IMR-90 (cell line): ENCODE results near the gene SHB. TPM values are rescaled to one million over a fixed set of nuclear protein-coding genes. Genes with fewer than 3 reads are reported as not detected.

Source experiments
- ATAC-seq: fragments of 200-7000 bp; cut with Tn5 transposase; 2 replicates; pipeline ENCODE4 v1.9.1; 2020; ENCODE audit warnings: low read depth, mild to moderate bottlenecking, moderate library complexity
- BruUV-seq: library from RNA; stranded (reverse); fragments of 400-500 nt; replicated peaks from 2 replicates; lab custom pipeline; 2021; lab: Mats Ljungman, UMichigan
- CTCF ChIA-PET: fragments of 300-600 bp; formaldehyde crosslinking; extraction: SDS; loops from one replicate; lab custom pipeline; 2021; ENCODE audit warnings: antibody characterized with exemption; lab: Yijun Ruan, JAX
- POLR2A ChIA-PET: fragments of 300-600 bp; sonication (Branson Sonifier 250); formaldehyde crosslinking; loops from one replicate; lab custom pipeline; 2022; ENCODE audit warnings: antibody characterized with exemption; ENCODE audit not compliant: unreplicated experiment; lab: Charles Lee
- DNase-seq: peaks from one replicate; pipeline ENCODE4 v3.0.0; 2013
- H2AFZ ChIP-seq: replicated peaks from 2 replicates; pipeline ENCODE3; 2013; ENCODE audit warnings: low read length, mild to moderate bottlenecking; ENCODE audit not compliant: poor library complexity
- H2AK5ac ChIP-seq: 2 replicates; pipeline ENCODE4 v1.6.1; 2013; ENCODE audit warnings: low read depth, low read length, inconsistent platforms
- H2AK9ac ChIP-seq: replicated peaks from 2 replicates; pipeline ENCODE3; 2013; ENCODE audit warnings: mild to moderate bottlenecking, low read depth, low read length, moderate library complexity; ENCODE audit not compliant: poor library complexity
- H2BK120ac ChIP-seq: 2 replicates; pipeline ENCODE4 v1.6.1; 2013; ENCODE audit warnings: low read depth, low read length, inconsistent platforms
- H2BK15ac ChIP-seq: 3 replicates; pipeline ENCODE4 v1.6.1; 2013; ENCODE audit warnings: low read depth, low read length, inconsistent platforms
- H2BK20ac ChIP-seq: 2 replicates; pipeline ENCODE4 v1.6.1; 2013; ENCODE audit warnings: low read depth, mild to moderate bottlenecking, inconsistent platforms, low read length, moderate library complexity
- H2BK5ac ChIP-seq: 2 replicates; pipeline ENCODE4 v1.6.1; 2013; ENCODE audit warnings: mild to moderate bottlenecking, low read depth, low read length, inconsistent platforms; ENCODE audit not compliant: poor library complexity, severe bottlenecking
- H3K14ac ChIP-seq: replicated peaks from 2 replicates; pipeline ENCODE4 v1.6.1; 2013; ENCODE audit warnings: low read depth, low read length, inconsistent platforms
- H3K18ac ChIP-seq: 2 replicates; pipeline ENCODE4 v1.6.1; 2013; ENCODE audit warnings: low read depth, low read length, control low read depth
- H3K23ac ChIP-seq: 2 replicates; pipeline ENCODE4 v1.6.1; 2013; ENCODE audit warnings: low read depth, low read length, inconsistent platforms
- H3K27ac ChIP-seq: 2 replicates; pipeline ENCODE4 v1.5.1; 2013; ENCODE audit warnings: mild to moderate bottlenecking, control low read depth, low read length; ENCODE audit not compliant: insufficient read depth
- H3K27me3 ChIP-seq: 2 replicates; pipeline ENCODE4 v1.6.1; 2013; ENCODE audit warnings: low read length; ENCODE audit not compliant: control insufficient read depth, insufficient read depth
- H3K36me3 ChIP-seq: 2 replicates; pipeline ENCODE4 v1.6.1; 2013; ENCODE audit warnings: low read length, mixed read lengths; ENCODE audit not compliant: control insufficient read depth, insufficient read depth
- H3K4ac ChIP-seq: 2 replicates; pipeline ENCODE4 v1.6.1; 2013; ENCODE audit warnings: low read depth, low read length, inconsistent platforms
- H3K4me1 ChIP-seq: 2 replicates; pipeline ENCODE4 v1.6.1; 2013; ENCODE audit warnings: low read length, mixed read lengths; ENCODE audit not compliant: control insufficient read depth, insufficient read depth
- H3K4me2 ChIP-seq: 2 replicates; pipeline ENCODE4 v1.6.1; 2013; ENCODE audit warnings: low read depth, mild to moderate bottlenecking, control low read depth, low read length, moderate library complexity
- H3K4me3 ChIP-seq: 2 replicates; pipeline ENCODE4 v1.5.1; 2013; ENCODE audit warnings: low read depth, mild to moderate bottlenecking, control low read depth, low read length, moderate library complexity; ENCODE audit not compliant: insufficient read depth
- H3K56ac ChIP-seq: 2 replicates; pipeline ENCODE4 v1.6.1; 2013; ENCODE audit warnings: low read length, inconsistent platforms; ENCODE audit not compliant: insufficient read depth; ENCODE audit errors: extremely low read depth
- H3K79me1 ChIP-seq, 2 experiments: 2 replicates each; pipeline ENCODE4 v1.6.1; 2013; ENCODE audit warnings: low read length in 2 of 2, inconsistent platforms in 1 of 2, low read depth in 1 of 2
- H3K9ac ChIP-seq: 2 replicates; pipeline ENCODE4 v1.6.1; 2013; ENCODE audit warnings: low read depth, low read length, control low read depth
- H3K9me1 ChIP-seq: 2 replicates; pipeline ENCODE4 v1.6.1; 2013; ENCODE audit warnings: low read length, inconsistent platforms; ENCODE audit not compliant: insufficient read depth
- H3K9me3 ChIP-seq: 2 replicates; pipeline ENCODE4 v1.6.1; 2013; ENCODE audit warnings: low read length; ENCODE audit not compliant: control insufficient read depth, insufficient read depth
- H4K20me1 ChIP-seq: 2 replicates; pipeline ENCODE4 v1.6.1; 2013; ENCODE audit warnings: low read length, inconsistent platforms; ENCODE audit not compliant: insufficient read depth
- H4K5ac ChIP-seq: 2 replicates; pipeline ENCODE4 v1.6.1; 2013; ENCODE audit warnings: mild to moderate bottlenecking, low read depth, low read length, control low read depth
- H4K8ac ChIP-seq, 2 experiments: 2 replicates each; pipeline ENCODE4 v1.6.1; 2013; ENCODE audit warnings: low read depth in 2 of 2, low read length in 2 of 2, control low read depth in 1 of 2, inconsistent platforms in 1 of 2
- H4K91ac ChIP-seq: 2 replicates; pipeline ENCODE4 v1.6.1; 2013; ENCODE audit warnings: low read depth, low read length, inconsistent platforms; ENCODE audit not compliant: insufficient read depth
- BHLHE40 ChIP-seq: fragments of 150-350 bp; IDR thresholded peaks from 2 replicates; pipeline ENCODE4 v1.6.1; 2016; ENCODE audit warnings: mild to moderate bottlenecking, low read depth, low read length
- CEBPB ChIP-seq: IDR thresholded peaks from 2 replicates; pipeline ENCODE4 v1.6.1; 2012; ENCODE audit warnings: low read depth, low read length, improper control_type of control experiment
- CHD1 ChIP-seq: IDR thresholded peaks from 2 replicates; pipeline ENCODE4 v1.6.1; 2012; ENCODE audit warnings: low read depth, low read length, improper control_type of control experiment
- CTCF ChIP-seq: conservative IDR thresholded peaks from 2 replicates; pipeline ENCODE4 v1.5.1; 2012; ENCODE audit warnings: mild to moderate bottlenecking, low read depth, low read length, improper control_type of control experiment
- ELK1 ChIP-seq: fragments of 150-350 bp; IDR thresholded peaks from 2 replicates; pipeline ENCODE4 v1.6.1; 2016; ENCODE audit warnings: low read depth, mild to moderate bottlenecking, low read length, moderate library complexity, borderline replicate concordance
- FOS ChIP-seq: fragments of 150-350 bp; IDR thresholded peaks from 2 replicates; pipeline ENCODE4 v1.6.1; 2016; ENCODE audit warnings: low read depth, low read length
- MAFK ChIP-seq: IDR thresholded peaks from 2 replicates; pipeline ENCODE4 v1.6.1; 2012; ENCODE audit warnings: low read depth, low read length, improper control_type of control experiment
- MAZ ChIP-seq: IDR thresholded peaks from 2 replicates; pipeline ENCODE4 v1.6.1; 2012; ENCODE audit warnings: low read depth, mild to moderate bottlenecking, low read length, improper control_type of control experiment, moderate library complexity, borderline replicate concordance
- MXI1 ChIP-seq: IDR thresholded peaks from 2 replicates; pipeline ENCODE4 v1.6.1; 2012; ENCODE audit warnings: low read depth, mild to moderate bottlenecking, low read length, moderate library complexity, borderline replicate concordance
- NFE2L2 ChIP-seq: fragments of 150-350 bp; IDR thresholded peaks from 2 replicates; pipeline ENCODE4 v1.6.1; 2016; ENCODE audit warnings: low read depth, mild to moderate bottlenecking, low read length
- POLR2A ChIP-seq: IDR thresholded peaks from 2 replicates; pipeline ENCODE4 v1.6.1; 2012; ENCODE audit warnings: mild to moderate bottlenecking, low read depth, low read length
- RAD21 ChIP-seq: IDR thresholded peaks from 2 replicates; pipeline ENCODE4 v1.6.1; 2012; ENCODE audit warnings: low read length, improper control_type of control experiment
- RCOR1 ChIP-seq: IDR thresholded peaks from 2 replicates; pipeline ENCODE4 v1.6.1; 2012; ENCODE audit warnings: mild to moderate bottlenecking, low read length, improper control_type of control experiment; ENCODE audit not compliant: insufficient replicate concordance
- RFX5 ChIP-seq: IDR thresholded peaks from 2 replicates; pipeline ENCODE4 v1.8.0; 2012; ENCODE audit warnings: low read depth, mild to moderate bottlenecking, low read length, moderate library complexity
- SMC3 ChIP-seq: fragments of 150-350 bp; IDR thresholded peaks from 2 replicates; pipeline ENCODE4 v1.6.1; 2016; ENCODE audit warnings: low read depth, mild to moderate bottlenecking, antibody characterized with exemption, low read length, moderate library complexity
- USF2 ChIP-seq: fragments of 150-350 bp; IDR thresholded peaks from 2 replicates; pipeline ENCODE4 v1.6.1; 2017; ENCODE audit warnings: mild to moderate bottlenecking, antibody characterized with exemption, low read length, low read depth
- WGBS, 2 experiments: methylation state at CpG; one replicate each; pipeline versions ENCODE4 v1.1.5 to v1.1.7; 2013; ENCODE audit warnings: missing lambda C conversion rate in 2 of 2; ENCODE audit not compliant: insufficient read length in 1 of 2; ENCODE audit errors: extremely low coverage in 2 of 2; 5-methylcytosine and 5-hydroxymethylcytosine counted together
- dilution Hi-C: fragments of 300-500 bp; cut with HindIII; formaldehyde crosslinking; loops from one replicate; pipeline ENCODE4 v1.14.3; 2018; ENCODE audit warnings: low sequenced_read_pairs; ENCODE audit not compliant: unreplicated experiment
- in situ Hi-C: fragments of 300-500 bp; cut with MboI; formaldehyde crosslinking; loops from 3 replicates; pipeline ENCODE4 v1.14.3; 2019; ENCODE audit warnings: low sequenced_read_pairs, inconsistent platforms, mixed read lengths
- intact Hi-C: fragments of 100-400 bp; cut with micrococcal nuclease; formaldehyde crosslinking; loops from 2 replicates; pipeline ENCODE4 v1.10.0; 2022
- polyA plus RNA-seq, 3 experiments: library from polyadenylated mRNA; depleted of rRNA; stranded (reverse); fragments of >200 nt; gene quantifications; 2 replicates each; pipeline ENCODE4 v1.2.3, GENCODE V29; 2012; ENCODE audit warnings: low replicate concordance in 1 of 3
- total RNA-seq: library from RNA; depleted of rRNA; stranded (reverse); fragments of >200 nt; gene quantifications from 2 replicates; pipeline ENCODE4 v1.2.3, GENCODE V29; 2012

Gene SHB
- total and polyA plus RNA-seq, 2 of the 4 experiments (the other 2 are of a cell fraction): 6.1 to 20.4 TPM

- Histone ChIP-seq H3K18ac (no peak overlapping the region), H3K56ac (no peak overlapping the region), H3K9ac (no peak overlapping the region), H3K4me3 (no peak overlapping the region), H3K79me1 (no peaks in the 10 kb centered on the region), H3K9me3 (no peaks in the 10 kb centered on the region), H4K91ac (no peak overlapping the region), H2BK120ac (no peak overlapping the region), H2BK20ac (no peak overlapping the region), H4K8ac (no peak overlapping the region), H3K9me1 (peaks cover 7% of the 10 kb centered on the region; the same call in 1 of the 2 replicates), H3K36me3 (no peaks in the 10 kb centered on the region), H2AFZ (no peak overlapping the region), H2BK15ac (no peak overlapping the region), H3K23ac (no peak overlapping the region), H3K27ac (no peak overlapping the region), H2AK5ac (no peak overlapping the region), H3K4me2 (no peak overlapping the region), H3K4ac (no peak overlapping the region), H3K27me3 (peaks cover 6% of the 10 kb centered on the region; the same call in 1 of the 2 replicates), H4K5ac (no peak overlapping the region), H2AK9ac (no peak overlapping the region), H4K20me1 (no peaks in the 10 kb centered on the region), H2BK5ac (no peak overlapping the region), H3K14ac (no peak overlapping the region), H3K4me1 (no peaks in the 10 kb centered on the region)
- intact Hi-C loops: no loop called here
- DNase-seq (no peak), ATAC-seq (no peak)
- POLR2A ChIA-PET: no interaction called here
- no TSS peak for BruUV-seq
- dilution Hi-C loops: no loop called here
- CTCF ChIA-PET: no interaction called here
- no CpG with 5 or more reads among the region's 2 CpGs for WGBS, 2 experiments
- TF ChIP-seq FOS (no peak), USF2 (no peak), RCOR1 (no peak), BHLHE40 (no peak), RAD21 (no peak), NFE2L2 (no peak), ELK1 (no peak), CEBPB (no peak), MAFK (no peak), SMC3 (no peak), MAZ (no peak), POLR2A (no peak), RFX5 (no peak), CHD1 (no peak), CTCF (no peak), MXI1 (no peak)
- in situ Hi-C loops: no loop called here
Observed at GRCh38 chr9:38092656-38093055, 23.6 kb upstream of the SHB start.
